ENCODE measurements around the gene HOMER2.
"Not testable (repeated sequence)": the region's sequence is repeated elsewhere in the genome, so short reads cannot be mapped to it uniquely, and the experiment has no call there.

HOMER2 gene

DNA sequence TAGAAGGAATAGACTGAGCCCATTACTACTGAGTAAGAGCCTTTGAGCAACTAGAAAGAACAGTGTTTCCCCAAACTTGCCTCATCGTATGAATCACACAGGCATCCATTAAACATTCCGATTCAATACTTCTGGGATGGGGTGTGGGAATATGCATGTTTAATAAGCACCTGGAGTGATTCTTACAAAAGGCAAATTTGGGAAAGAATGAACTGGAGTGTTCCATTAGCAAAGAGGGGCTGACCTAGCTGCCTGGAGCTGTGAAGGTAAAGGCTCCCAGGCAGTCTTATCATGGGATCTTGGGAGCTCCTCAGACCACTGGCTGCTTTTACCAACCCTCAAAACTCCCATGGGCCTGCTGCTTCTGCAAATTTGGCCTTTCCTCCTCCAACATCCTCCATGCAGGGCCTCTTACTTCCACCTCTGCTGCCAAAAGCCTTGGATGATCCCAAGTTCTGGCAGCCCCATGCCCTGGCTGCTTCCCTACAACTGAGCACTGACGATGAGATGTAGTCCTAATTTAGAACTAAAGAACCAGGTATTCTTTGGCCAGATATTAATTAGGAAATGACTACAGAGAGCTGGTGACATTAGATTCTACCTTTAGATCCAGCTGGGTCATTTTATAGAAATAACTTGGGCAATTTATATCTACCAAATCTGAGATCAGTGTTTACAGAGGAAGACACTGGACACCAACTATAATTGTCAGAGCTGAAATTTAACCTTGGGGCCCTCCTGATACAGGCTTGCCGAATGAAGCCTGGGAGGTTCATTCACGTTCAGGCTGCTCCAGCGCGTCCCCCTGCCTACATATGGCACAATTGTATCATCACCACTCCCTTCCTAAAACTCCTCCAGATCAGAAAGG lies 11.2 kb upstream of the HOMER2 start:
- DNase-seq = no peak

DNA sequence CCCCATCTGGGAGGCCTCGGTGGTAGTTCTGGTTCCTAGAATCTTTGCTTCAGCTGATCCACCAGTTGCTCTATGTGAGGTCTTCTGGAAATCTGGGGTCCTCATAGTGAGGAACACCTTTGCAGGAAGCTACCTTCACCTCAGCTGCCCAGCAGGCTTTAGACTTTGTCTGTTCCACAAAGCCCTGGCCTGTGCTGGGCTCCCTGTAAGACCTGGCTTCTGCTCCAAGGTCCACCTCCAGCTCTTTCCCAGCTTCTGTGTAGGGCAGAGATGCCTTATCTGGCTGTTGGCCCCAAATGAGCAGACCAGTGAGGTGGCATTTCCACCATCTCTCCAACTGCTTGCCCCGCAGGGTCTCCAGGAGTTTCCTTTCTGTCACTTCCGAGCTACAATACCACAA lies 8.2 kb upstream of the HOMER2 start:
- DNase-seq = no peak

GRCh38 chr15:82959423-82959822 lies 6.9 kb upstream of the HOMER2 start:
- DNase-seq = no peak

DNA sequence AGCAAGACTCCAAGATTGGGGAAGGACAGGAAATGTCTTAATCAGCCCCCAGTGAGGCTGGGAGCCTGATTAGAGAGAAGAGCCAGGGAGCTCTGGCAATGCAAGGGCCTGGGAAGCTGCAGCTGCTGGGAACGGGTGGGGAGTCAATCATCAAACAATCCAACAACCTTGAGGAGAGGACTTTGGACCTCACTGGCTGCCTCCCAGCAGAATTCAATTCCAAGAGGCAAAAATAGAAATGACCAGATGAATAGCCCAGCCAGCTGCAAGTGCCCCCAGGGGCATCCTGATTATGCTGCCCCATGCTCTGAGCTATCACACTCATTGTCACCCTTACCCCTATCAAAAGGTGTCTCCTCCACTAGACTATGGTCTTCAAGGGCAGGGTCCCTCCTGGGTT lies 6.1 kb upstream of the HOMER2 start:
- DNase-seq = no peak

DNA sequence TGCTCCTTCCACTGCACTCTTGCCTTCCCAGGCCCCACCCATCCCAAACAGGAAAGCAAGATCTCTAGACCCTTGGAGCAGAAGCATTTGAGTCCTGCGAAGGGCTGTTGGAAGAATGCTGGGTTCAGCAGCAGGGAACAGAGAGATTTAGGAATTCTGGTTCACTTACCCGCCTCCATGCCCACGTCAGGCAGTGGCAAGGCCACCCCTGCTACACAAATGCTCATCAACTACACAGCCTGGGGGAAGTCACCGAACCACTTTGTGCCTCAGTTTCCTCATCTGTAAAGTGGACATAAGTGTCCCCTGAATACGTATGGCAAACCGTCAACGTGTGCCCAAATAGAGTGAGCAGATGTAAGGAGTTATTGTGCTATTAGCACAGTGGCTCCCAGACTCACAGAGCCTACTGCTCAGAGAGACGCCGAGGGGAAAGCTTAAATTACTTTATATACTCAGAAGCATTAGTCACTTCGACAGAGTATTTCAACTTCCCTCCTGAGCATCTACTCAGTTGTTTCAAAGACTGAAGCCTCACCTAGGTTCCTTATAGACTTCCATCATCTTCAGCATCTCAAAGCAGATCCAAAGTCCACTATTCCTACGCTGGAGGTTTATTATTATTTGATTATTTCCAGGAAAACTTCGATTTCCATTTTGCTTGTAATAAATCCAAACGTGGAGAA lies 905 bp downstream of the HOMER2 start:
- no peak for DNase-seq

GRCh38 chr15:82950746-82951370 lies 1.7 kb downstream of the HOMER2 start:
- DNase-seq = no peak

GRCh38 chr15:82950295-82950694 lies 2.2 kb downstream of the HOMER2 start:
- no peak for DNase-seq

GRCh38 chr15:82946155-82946701 lies 6.3 kb downstream of the HOMER2 start:
- DNase-seq = no peak

DNA sequence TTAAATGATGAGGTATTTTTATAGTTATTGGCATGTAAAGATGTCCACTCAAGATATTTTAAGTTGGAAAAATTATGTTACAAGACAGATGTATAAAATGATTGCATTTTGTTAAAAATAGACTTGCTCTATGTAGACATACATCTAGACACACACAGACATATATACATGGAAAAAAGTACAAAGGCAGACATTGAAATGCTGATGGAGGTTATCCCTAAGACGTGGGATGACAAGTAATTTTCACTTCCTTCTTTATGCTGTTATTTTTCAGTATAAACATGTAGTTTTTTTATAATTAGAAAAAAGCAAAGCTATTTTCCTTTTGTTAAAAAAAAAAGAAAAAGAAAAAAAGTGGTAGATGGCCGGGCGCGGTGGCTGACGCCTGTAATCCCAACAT lies 7.2 kb downstream of the HOMER2 start:
- no peak for DNase-seq

DNA sequence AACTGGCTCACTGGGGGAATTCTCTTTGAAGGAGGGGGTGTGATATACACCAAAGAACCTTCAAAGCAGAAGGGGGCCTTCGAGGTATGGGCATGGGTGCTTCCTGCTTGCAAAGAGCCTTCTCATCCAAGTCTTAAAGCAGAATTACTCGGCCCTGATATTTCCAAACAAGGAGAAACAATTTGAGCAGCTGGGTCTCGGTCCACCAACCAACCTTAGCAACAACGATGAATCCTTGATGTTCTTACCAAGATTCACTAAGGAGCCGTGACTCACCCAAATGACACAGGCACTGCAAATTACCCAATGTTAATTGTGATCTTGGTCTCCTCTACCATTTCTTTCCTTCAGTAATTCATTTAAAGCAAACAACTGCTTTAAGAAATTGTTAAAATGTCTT lies 7.7 kb downstream of the HOMER2 start:
- DNase-seq = no peak

DNA sequence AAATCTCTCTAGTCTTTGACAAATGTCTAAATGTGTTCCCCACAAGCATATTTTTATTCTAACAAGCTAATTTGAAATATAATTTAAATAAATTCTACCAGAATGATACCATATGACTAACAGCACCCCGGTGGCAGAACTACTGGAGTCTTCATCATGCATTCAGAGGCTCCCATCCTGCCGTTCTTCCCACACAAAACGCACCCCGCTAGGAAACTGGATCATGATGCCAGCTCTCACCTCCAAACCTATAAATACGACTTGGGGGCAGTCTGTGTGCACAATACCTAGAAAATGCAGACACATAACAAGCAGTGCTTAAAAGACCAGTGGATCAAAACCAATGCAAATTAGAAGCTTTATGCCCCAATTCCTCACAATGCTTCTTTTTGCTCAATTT lies 8.5 kb downstream of the HOMER2 start:
- no peak for DNase-seq

- DNase-seq = no peak
Observed at GRCh38 chr15:82943176-82943575, 9.3 kb downstream of the HOMER2 start.

DNA sequence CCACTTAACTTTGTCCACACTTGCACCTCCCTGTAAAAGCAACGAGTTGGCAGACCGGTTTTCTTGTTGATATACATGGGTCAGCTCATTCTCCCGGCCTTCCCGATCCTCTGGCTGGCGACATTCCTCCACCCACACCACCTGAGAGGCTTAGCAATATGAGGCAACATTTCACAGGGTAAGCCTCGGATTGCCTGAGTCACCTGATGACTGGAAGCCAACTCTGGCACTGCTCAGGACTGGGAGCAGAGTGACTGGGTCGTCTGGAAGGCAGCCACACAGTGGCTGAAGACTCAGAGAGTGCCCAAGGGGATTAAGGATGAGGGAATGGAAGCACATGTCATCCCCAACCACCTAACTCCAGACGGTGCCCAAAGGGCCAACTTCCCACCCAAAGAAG lies 9.8 kb downstream of the HOMER2 start:
- no peak for DNase-seq

- not testable (repeated sequence) for DNase-seq
Observed at GRCh38 chr15:82939678-82940077, 12.8 kb downstream of the HOMER2 start.

- DNase-seq = no peak
Observed at GRCh38 chr15:82937712-82938058, 14.8 kb downstream of the HOMER2 start.

- no peak for DNase-seq
Observed at GRCh38 chr15:82936966-82937711, 15.4 kb downstream of the HOMER2 start.

DNA sequence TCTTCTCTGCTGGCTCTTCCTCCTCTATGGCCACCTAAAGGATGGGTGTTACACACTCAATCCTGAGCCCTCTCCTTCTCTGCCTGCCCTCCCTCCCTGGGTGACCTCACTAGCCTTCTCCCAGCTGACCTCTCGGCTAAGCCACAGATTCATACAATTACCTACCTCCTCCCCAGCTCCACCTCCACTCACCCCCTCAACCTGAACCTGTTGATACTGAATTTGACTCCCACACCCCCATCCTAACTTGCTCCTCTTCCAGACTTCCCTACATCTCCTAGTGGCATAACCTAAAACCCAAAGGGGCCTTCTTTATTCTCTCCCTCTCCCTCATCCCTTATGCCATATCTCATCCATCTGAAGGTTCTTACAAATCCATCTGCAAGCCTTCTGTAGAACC lies 17.1 kb downstream of the HOMER2 start:
- no peak for DNase-seq

- DNase-seq = no peak
Observed at GRCh38 chr15:82934100-82934880, 18.2 kb downstream of the HOMER2 start.

DNA sequence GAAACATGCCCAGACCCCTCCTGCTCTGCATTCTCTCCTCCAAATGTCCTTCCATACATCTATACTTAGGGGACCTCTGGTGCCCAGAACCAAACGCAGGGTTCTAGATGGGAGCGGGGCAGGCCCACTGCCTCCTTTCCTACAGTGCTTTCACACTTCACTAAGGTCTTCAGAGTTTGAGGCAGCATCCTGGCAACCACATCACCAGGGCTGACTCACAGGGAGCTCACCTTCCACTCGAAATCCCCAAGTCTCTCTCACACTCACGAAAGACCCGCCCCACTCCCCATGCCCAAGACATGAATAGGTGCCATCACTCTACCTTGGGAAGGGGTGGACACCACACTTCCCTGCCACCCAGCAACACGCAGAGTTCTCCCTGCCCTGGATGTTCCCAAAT lies 18.9 kb downstream of the HOMER2 start:
- DNase-seq = no peak

- no peak for DNase-seq
Observed at GRCh38 chr15:82931221-82931620, 21.3 kb downstream of the HOMER2 start.

DNA sequence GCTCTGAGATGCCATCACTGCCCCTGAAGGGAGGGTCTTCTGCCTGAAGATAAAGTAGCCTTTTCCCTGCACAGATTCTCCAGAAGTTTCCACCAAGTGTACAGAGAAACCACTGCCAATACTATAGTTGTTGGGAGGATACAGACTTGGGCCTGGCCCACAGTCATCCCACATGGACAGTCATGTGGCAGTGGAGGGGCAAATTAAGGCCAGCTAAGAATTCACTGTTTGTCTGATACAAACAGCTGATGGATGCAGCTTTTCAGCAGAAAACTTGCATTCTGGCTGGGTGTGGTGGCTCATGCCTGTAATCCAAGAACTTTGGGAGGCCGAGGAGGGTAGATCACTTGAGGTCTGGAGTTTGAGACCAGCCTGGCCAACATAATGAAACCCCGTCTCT lies 22.1 kb downstream of the HOMER2 start:
- no peak for DNase-seq

- DNase-seq = no peak
Observed at GRCh38 chr15:82928711-82929110, 23.8 kb downstream of the HOMER2 start.

Data from effector CD4-positive, alpha-beta T cell (primary cell).